ENCODE results near the gene XYLT2.
A peak's percentile ranks its signal among the peaks of the same experiment; 100 is the strongest.
"Not testable (repeated sequence)": the region's sequence is repeated elsewhere in the genome, so short reads cannot be mapped to it uniquely, and the experiment has no call there.

The XYLT2 gene

DNA sequence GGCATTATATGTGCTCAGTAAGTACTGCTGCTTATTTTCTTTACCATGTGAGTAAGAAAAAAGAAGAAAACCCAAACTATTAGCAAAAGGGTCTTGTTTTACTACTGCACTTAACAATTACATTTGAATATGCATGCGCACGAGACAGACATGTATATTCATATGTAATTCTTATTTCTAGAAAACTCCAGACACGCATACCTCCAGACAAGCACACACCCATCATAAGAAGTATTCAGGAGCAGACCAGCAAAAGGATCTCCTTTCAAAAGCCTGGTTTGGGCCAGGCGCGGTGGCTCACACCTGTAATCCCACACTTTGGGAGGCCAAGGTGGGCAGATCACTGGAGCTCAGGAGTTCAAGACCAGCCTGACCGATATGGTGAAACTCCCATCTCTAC is 43.6 kb downstream of the XYLT2 start:
- no peak for DNase-seq (ENCODE audit: low read depth in 2 of 2)

GRCh38 chr17:50392621-50393020 is 46.7 kb downstream of the XYLT2 start:
- DNase-seq (ENCODE audit: low read depth in 2 of 2) = no peak

DNA sequence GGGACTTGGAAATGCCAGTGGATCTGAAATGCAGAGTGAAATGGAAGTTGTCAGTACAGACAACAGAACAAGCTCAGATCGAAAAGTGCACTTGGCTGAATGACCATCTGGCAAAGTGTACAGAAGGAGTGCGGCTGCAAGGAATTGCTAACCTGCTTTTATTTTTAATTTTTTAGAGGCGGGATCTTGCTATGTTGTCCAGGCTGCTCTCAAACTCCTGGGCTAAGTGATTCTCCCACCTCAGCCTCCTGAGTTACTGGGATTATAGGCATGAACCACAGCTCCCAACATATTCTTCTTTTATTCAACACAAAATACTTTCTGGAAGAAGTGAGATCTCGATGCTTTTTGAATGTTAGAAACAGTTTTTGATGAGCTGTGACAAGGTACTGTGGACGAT is 47.8 kb downstream of the XYLT2 start:
- DNase-seq (ENCODE audit: low read depth in 2 of 2) = no peak

- DNase-seq (ENCODE audit: low read depth in 2 of 2) = no peak
Observed at GRCh38 chr17:50394711-50395110, 48.8 kb downstream of the XYLT2 start.

GRCh38 chr17:50396261-50397110 is 50.6 kb downstream of the XYLT2 start:
- DNase-seq (ENCODE audit: low read depth in 2 of 2) = no peak

- peak; percentile 78 to 82 for DNase-seq (ENCODE audit: low read depth in 2 of 2)
Observed at GRCh38 chr17:50397111-50397918, 51.4 kb downstream of the XYLT2 start, which contains the start of gene LRRC59. TSS of gene LRRC59 (minus strand) at chr17:50397523. CDS start at chr17:50397317, 206 bp downstream.

DNA sequence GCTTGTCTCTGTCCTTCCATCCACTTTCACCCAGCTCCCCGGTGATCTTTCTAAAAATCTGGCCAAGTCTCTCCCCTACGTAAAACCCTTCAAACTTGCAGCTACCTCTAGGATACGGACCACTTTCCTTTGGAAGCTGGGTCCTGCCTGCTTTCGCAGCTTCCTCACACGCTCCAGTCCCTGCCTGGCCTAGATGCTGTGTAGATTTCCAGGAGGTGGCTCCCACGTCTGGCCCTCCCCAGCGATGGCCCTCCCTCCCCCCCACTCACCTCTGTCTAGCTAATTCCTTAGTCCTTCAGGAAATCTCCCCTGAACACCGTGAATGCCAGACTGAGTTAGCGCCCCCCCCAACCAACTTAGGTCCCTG is 52.0 kb downstream of the XYLT2 start:
- no peak for DNase-seq (ENCODE audit: low read depth in 2 of 2)

- not testable (repeated sequence) for DNase-seq (ENCODE audit: low read depth in 2 of 2)
Observed at GRCh38 chr17:50398672-50399071, 52.7 kb downstream of the XYLT2 start.

DNA sequence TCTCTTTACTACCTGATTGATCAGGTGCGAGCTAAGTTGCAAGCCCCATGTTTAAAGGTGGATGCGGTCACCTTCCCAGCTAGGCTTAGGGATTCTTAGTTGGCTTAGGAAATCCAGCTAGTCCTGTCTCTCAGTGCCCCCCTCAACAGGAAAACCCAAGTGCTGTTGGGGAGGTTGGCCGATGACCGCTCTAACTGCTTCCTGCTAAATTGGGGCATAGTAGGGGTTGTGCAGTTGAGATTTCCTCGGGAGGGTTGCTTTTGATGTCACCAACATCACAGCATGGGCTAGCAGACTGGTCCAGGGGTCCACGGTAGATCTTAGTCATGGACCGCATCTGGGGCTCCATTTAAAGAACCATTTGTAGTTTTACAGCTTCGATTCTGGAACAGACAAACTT is 53.7 kb downstream of the XYLT2 start:
- not testable (repeated sequence) for DNase-seq (ENCODE audit: low read depth in 2 of 2)

- DNase-seq (ENCODE audit: low read depth in 2 of 2) = not testable (repeated sequence)
Observed at GRCh38 chr17:50405351-50405750, 59.4 kb downstream of the XYLT2 start.

- DNase-seq (ENCODE audit: low read depth in 2 of 2) = no peak
Observed at GRCh38 chr17:50406578-50406977, 60.7 kb downstream of the XYLT2 start.

GRCh38 chr17:50407921-50408320 is 62.0 kb downstream of the XYLT2 start:
- DNase-seq (ENCODE audit: low read depth in 2 of 2) = no peak
